ENCODE measurements around the gene ZNF670. TPM values are rescaled to one million over a fixed set of nuclear protein-coding genes. Genes with fewer than 3 reads are reported as not detected.
"Not testable (repeated sequence)": the region's sequence is repeated elsewhere in the genome, so short reads cannot be mapped to it uniquely, and the experiment has no call there.

Gene ZNF670
- total RNA-seq, 2 experiments from 2014 or later, result 0.34 to 0.84 TPM

GRCh38 chr1:247077213-247077612, 1.4 kb downstream of the ZNF670 start:
- H3K4me1 Mint-ChIP-seq (ENCODE audit: low read depth), result peaks cover 20% of the 10 kb centered on the region
- ChIA-PET CTCF (no interaction called here), POLR2A (no interaction called here)
- H3K27me3 Mint-ChIP-seq (ENCODE audit: low read depth), result peaks cover 2% of the 10 kb centered on the region
- peak overlapping the region; percentile 77 for H3K4me3 Mint-ChIP-seq
- no peak for DNase-seq
- no peak for ATAC-seq
- H3K27ac Mint-ChIP-seq, result no peak overlapping the region
- H3K9me3 Mint-ChIP-seq (ENCODE audit: insufficient read depth), result no peaks in the 10 kb centered on the region
- H3K36me3 Mint-ChIP-seq (ENCODE audit: low read depth), result peaks cover 7% of the 10 kb centered on the region

- Mint-ChIP-seq H3K4me3 (no peak overlapping the region), H3K9me3 (ENCODE audit: insufficient read depth) (peaks cover 10% of the 10 kb centered on the region), H3K27me3 (ENCODE audit: low read depth) (no peaks in the 10 kb centered on the region), H3K36me3 (ENCODE audit: low read depth) (peaks cover 9% of the 10 kb centered on the region), H3K4me1 (ENCODE audit: low read depth) (no peaks in the 10 kb centered on the region), H3K27ac (no peak overlapping the region)
- CTCF ChIA-PET, result no interaction called here
- POLR2A ChIA-PET, result no interaction called here
- no peak for DNase-seq
- ATAC-seq, result no peak
Measured at GRCh38 chr1:247070645-247071044, 8.0 kb downstream of the ZNF670 start.

GRCh38 chr1:247064304-247064703, 14.3 kb downstream of the ZNF670 start:
- Mint-ChIP-seq H3K36me3 (ENCODE audit: low read depth) (peaks cover 10% of the 10 kb centered on the region), H3K4me1 (ENCODE audit: low read depth) (no peaks in the 10 kb centered on the region), H3K27ac (no peak overlapping the region), H3K4me3 (no peak overlapping the region), H3K27me3 (ENCODE audit: low read depth) (no peaks in the 10 kb centered on the region), H3K9me3 (ENCODE audit: insufficient read depth) (peaks cover 22% of the 10 kb centered on the region)
- CTCF ChIA-PET, result no interaction called here
- ATAC-seq (no peak), DNase-seq (no peak)
- POLR2A ChIA-PET, result no interaction called here

DNA sequence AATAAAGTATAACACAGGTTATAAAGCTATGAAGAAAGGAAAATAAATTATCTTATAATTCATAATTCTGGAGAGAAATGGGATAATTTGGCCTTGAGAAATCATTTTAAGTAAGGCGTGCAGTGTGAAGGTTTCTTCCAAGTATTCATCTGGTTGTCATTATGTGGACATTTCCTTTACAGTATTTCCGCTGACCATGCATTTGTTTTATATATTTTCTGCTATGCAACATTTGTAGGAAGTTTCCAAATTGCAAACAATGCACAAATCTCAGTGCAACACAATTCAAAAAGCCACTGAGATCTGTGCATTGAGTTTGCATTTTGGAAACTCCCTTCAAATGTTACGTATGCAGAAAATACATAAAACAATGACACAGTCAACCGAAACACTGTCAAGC, 17.8 kb downstream of the ZNF670 start:
- Mint-ChIP-seq H3K9me3 (ENCODE audit: insufficient read depth) (peaks cover 41% of the 10 kb centered on the region), H3K4me3 (no peak overlapping the region), H3K4me1 (ENCODE audit: low read depth) (peaks cover 9% of the 10 kb centered on the region), H3K27ac (no peak overlapping the region), H3K36me3 (ENCODE audit: low read depth) (peaks cover 22% of the 10 kb centered on the region), H3K27me3 (ENCODE audit: low read depth) (no peaks in the 10 kb centered on the region)
- ATAC-seq (no peak), DNase-seq (no peak)
- CTCF ChIA-PET, result no interaction called here
- POLR2A ChIA-PET, result no interaction called here

DNA sequence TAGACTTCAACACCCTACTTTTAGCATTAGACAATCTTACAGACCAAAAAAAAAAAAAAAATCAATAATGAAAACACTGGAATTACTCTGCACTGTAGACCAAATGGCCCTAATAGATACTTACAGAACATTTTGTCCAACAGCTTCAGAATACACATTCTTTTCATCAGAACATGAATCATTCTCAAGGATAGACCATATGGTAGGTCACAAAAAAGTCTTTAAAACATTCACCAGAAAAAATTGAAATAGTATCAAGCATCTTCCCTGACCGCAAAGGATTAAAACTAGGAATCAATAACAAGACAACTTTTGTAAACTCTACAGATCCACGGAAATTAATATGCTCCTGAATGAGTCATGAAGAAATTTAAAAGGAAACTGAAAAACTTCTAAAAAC, 22.5 kb downstream of the ZNF670 start:
- H3K27ac Mint-ChIP-seq, result no peak overlapping the region
- H3K4me1 Mint-ChIP-seq (ENCODE audit: low read depth), result peaks cover 19% of the 10 kb centered on the region
- no peak for DNase-seq
- no peaks in the 10 kb centered on the region for H3K27me3 Mint-ChIP-seq (ENCODE audit: low read depth)
- POLR2A ChIA-PET, result no interaction called here
- H3K9me3 Mint-ChIP-seq (ENCODE audit: insufficient read depth), result peaks cover 61% of the 10 kb centered on the region
- no peak overlapping the region for H3K4me3 Mint-ChIP-seq
- peaks cover 31% of the 10 kb centered on the region for H3K36me3 Mint-ChIP-seq (ENCODE audit: low read depth)
- no peak for ATAC-seq
- CTCF ChIA-PET, result no interaction called here

DNA sequence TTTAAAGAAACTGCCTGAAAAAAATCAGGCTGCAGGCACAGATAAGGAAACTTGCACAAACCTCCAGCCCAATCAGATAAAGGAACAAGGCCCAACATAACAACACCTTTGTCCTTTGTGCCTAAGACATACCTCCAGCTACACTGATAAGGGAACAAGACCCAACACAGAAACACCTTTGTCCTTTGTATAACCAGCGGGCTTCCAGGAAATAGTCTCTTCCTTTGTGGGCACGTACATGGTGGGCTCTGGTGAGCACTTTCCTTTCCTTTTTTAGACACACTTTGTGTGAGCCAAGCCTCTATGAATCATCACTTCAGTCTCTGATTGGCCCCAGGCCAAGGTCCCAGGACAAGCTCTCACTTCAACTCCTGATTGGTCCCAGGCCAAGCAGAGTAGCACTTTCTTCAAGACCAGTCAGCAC, 23.6 kb downstream of the ZNF670 start:
- Mint-ChIP-seq H3K27me3 (ENCODE audit: low read depth) (no peaks in the 10 kb centered on the region), H3K36me3 (ENCODE audit: low read depth) (peaks cover 31% of the 10 kb centered on the region), H3K9me3 (ENCODE audit: insufficient read depth) (peaks cover 64% of the 10 kb centered on the region), H3K27ac (peak overlapping the region; percentile 72), H3K4me3 (no peak overlapping the region), H3K4me1 (ENCODE audit: low read depth) (peaks cover 19% of the 10 kb centered on the region)
- ATAC-seq (peak; percentile 58), DNase-seq (peak; percentile 24)
- ChIA-PET POLR2A (no interaction called here), CTCF (no interaction called here)

DNA sequence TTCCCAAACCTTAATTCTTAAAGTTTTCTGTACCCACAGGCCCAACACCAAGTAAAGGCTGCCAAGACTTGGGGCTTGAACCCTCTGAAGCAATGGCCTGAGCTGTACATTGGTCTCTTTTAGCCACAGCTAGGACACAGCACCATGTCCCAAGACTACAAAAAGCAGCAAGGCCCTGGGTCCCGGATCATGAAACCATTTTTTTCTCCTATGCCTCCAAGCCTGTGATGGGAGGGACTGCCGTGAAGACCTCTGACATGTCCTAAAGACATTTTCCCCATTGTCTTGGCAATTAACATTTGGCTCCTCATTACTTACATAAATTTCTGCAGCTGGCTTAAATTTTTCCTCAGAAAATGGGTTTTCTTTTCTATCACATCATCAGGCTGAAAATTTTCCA, 30.9 kb downstream of the ZNF670 start:
- peaks cover 62% of the 10 kb centered on the region for H3K9me3 Mint-ChIP-seq (ENCODE audit: insufficient read depth)
- H3K4me3 Mint-ChIP-seq, result no peak overlapping the region
- no peak overlapping the region for H3K27ac Mint-ChIP-seq
- no peaks in the 10 kb centered on the region for H3K4me1 Mint-ChIP-seq (ENCODE audit: low read depth)
- ChIA-PET CTCF (no interaction called here), POLR2A (no interaction called here)
- H3K27me3 Mint-ChIP-seq (ENCODE audit: low read depth), result no peaks in the 10 kb centered on the region
- ATAC-seq (no peak), DNase-seq (no peak)
- H3K36me3 Mint-ChIP-seq (ENCODE audit: low read depth), result peaks cover 11% of the 10 kb centered on the region

DNA sequence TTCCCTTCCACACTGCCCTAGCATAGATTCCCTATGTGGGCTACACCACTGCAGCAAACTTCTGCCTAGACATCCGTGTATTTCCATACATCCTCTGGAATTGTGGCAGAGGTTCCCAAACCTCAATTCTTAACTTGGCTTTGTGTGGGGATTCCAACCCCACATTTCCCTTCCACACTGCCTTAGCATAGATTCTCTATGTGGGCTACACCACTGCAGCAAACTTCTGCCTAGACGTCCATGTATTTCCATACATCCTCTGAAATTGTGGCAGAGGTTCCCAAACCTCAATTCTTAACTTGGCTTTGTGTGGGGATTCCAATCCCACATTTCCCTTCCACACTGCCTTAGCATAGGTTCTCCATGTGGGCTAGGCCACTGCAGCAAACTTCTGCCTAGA, 31.4 kb downstream of the ZNF670 start:
- H3K27ac Mint-ChIP-seq, result no peak overlapping the region
- CTCF ChIA-PET, result no interaction called here
- POLR2A ChIA-PET, result no interaction called here
- H3K4me1 Mint-ChIP-seq (ENCODE audit: low read depth), result no peaks in the 10 kb centered on the region
- ATAC-seq (no peak), DNase-seq (no peak)
- peaks cover 13% of the 10 kb centered on the region for H3K36me3 Mint-ChIP-seq (ENCODE audit: low read depth)
- peaks cover 59% of the 10 kb centered on the region for H3K9me3 Mint-ChIP-seq (ENCODE audit: insufficient read depth)
- H3K4me3 Mint-ChIP-seq, result no peak overlapping the region
- H3K27me3 Mint-ChIP-seq (ENCODE audit: low read depth), result no peaks in the 10 kb centered on the region

- H3K27ac Mint-ChIP-seq, result no peak overlapping the region
- ATAC-seq (no peak), DNase-seq (no peak)
- no peak overlapping the region for H3K4me3 Mint-ChIP-seq
- ChIA-PET CTCF (no interaction called here), POLR2A (no interaction called here)
- no peaks in the 10 kb centered on the region for H3K4me1 Mint-ChIP-seq (ENCODE audit: low read depth)
- H3K27me3 Mint-ChIP-seq (ENCODE audit: low read depth), result no peaks in the 10 kb centered on the region
- peaks cover 57% of the 10 kb centered on the region for H3K9me3 Mint-ChIP-seq (ENCODE audit: insufficient read depth)
- peaks cover 16% of the 10 kb centered on the region for H3K36me3 Mint-ChIP-seq (ENCODE audit: low read depth)
Measured at GRCh38 chr1:247043406-247043805, 35.2 kb downstream of the ZNF670 start.

DNA sequence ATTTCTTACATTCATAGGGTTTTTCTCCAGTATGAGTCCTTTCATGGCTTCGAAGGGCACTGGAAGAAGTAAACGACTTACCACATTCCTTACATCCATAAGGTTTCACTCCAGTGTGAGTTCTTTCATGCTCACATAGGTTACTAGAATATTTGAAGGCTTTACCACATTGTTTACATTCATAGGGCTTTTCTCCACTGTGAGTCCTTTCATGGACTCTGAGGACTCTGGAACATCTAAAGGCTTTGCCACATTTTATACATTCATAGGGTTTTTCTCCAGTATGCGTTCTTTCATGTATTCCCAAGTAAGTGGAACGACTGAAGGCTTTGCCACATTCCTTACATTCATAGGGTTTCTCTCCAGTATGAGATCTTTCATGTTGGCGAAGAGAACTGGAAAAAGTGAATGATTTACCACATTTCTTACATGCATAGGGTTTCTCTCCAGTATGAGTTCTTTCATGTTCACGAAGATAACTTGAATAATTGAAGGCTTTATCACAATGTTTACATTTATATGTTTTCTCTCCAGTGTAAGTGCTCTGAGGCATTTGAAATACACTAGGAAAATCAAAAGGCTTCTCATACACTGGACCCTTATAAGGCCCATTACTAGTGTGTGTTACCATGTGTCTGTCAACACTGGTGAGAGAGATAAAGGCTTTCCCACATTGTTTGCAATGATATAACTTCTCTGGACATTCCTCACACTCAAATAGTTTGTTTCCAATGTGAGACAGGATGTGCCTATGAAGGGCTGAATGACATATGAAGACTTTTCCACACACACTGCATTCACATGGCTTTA, 40.9 kb downstream of the ZNF670 start:
- CTCF ChIA-PET, result no interaction called here
- ATAC-seq, result no peak
- H3K9me3 Mint-ChIP-seq (ENCODE audit: insufficient read depth), result peaks cover 56% of the 10 kb centered on the region
- POLR2A ChIA-PET, result no interaction called here
- no peaks in the 10 kb centered on the region for H3K27me3 Mint-ChIP-seq (ENCODE audit: low read depth)
- H3K4me1 Mint-ChIP-seq (ENCODE audit: low read depth), result no peaks in the 10 kb centered on the region
- H3K36me3 Mint-ChIP-seq (ENCODE audit: low read depth), result peaks cover 26% of the 10 kb centered on the region
- no peak overlapping the region for H3K4me3 Mint-ChIP-seq
- no peak overlapping the region for H3K27ac Mint-ChIP-seq
- no peak for DNase-seq

GRCh38 chr1:247032306-247032705, 46.3 kb downstream of the ZNF670 start:
- H3K4me1 Mint-ChIP-seq (ENCODE audit: low read depth); H3K27me3 Mint-ChIP-seq (ENCODE audit: low read depth); ATAC-seq; H3K4me3 Mint-ChIP-seq; H3K27ac Mint-ChIP-seq; CTCF ChIA-PET; DNase-seq; POLR2A ChIA-PET: not testable (repeated sequence)
- Mint-ChIP-seq H3K36me3 (ENCODE audit: low read depth) (peaks cover 15% of the 10 kb centered on the region), H3K9me3 (ENCODE audit: insufficient read depth) (peaks cover 50% of the 10 kb centered on the region)

Data from activated CD8-positive, alpha-beta T cell treated with anti-CD3 and anti-CD28 coated beads, Interleukin-2, amount 10 ng/mL, durations not matched to agents 7 days and 5 days (primary cell).